Gastrocnemius medialis (tissue), 4 donors: Measurements from ENCODE around the gene LORICRIN.

Source experiments
- CTCF ChIP-seq, 5 experiments: fragments of 450-650 bp in 3 of 5; fragments of 200-600 bp in 2 of 5; sonication (generic) in 2 of 5; IDR thresholded peaks in 4 of 5; conservative IDR thresholded peaks in 1 of 5; 1 replicate in 4 of 5; 2 replicates in 1 of 5; pipeline ENCODE4 v1.5.1; 2016 to 2019; ENCODE audit warnings: antibody characterized with exemption in 5 of 5, mild to moderate bottlenecking in 3 of 5, moderate library complexity in 3 of 5
- POLR2A ChIP-seq, 2 donors: fragments of 450-650 bp; IDR thresholded peaks; one replicate each; pipeline ENCODE4 v1.6.1; 2017; ENCODE audit warnings: antibody characterized with exemption in 2 of 2, mild to moderate bottlenecking in 2 of 2, moderate library complexity in 2 of 2

- TF ChIP-seq CTCF (IDR thresholded peaks at IDR 0.05 in 4 of 5, conservative IDR thresholded peaks at IDR 0.05 in 1 of 5) (no peak), POLR2A (IDR thresholded peaks at IDR 0.05) (no peak)
Measured at GRCh38 chr1:153250166-153250565, 9.3 kb upstream of the LORICRIN start.
